Natural killer cell treated with Interleukin-12 subunit alpha and Interleukin-12 subunit beta and Interleukin-15 and Interleukin-18, amount 100 ng/mL, for 72 hours (primary cell): Measurements from ENCODE around the gene STK39. TPM values are rescaled to one million over a fixed set of nuclear protein-coding genes. Genes with fewer than 3 reads are reported as not detected.
A peak's percentile ranks its signal among the peaks of the same experiment; 100 is the strongest.

Source experiments
- ATAC-seq, 2 donors: fragments of 150-1000 bp; cut with Tn5 transposase in 1 of 2; sonication (Bioruptor Pico), chemical (Tn5 transposase) in 1 of 2; 2 replicates each; pipeline ENCODE4 v1.10.0; 2021
- DNase-seq: peaks from one replicate; pipeline ENCODE4 v3.0.0; 2022; ENCODE audit warnings: low spot score
- H3K27ac Mint-ChIP-seq, 2 donors: 1 replicate in 1 of 2; 2 replicates in 1 of 2; pipeline ENCODE4 v1.8.0; 2022; ENCODE audit warnings: mixed read lengths in 2 of 2, mild to moderate bottlenecking in 1 of 2, moderate library complexity in 1 of 2
- H3K27me3 Mint-ChIP-seq, 2 donors: 1 replicate in 1 of 2; 2 replicates in 1 of 2; pipeline ENCODE4 v1.8.0; 2022; ENCODE audit warnings: mixed read lengths in 2 of 2
- H3K36me3 Mint-ChIP-seq: one replicate; pipeline ENCODE4 v1.8.0; 2022; ENCODE audit warnings: mixed read lengths
- H3K4me1 Mint-ChIP-seq, 2 donors: 1 replicate in 1 of 2; 2 replicates in 1 of 2; pipeline ENCODE4 v1.8.0; 2022; ENCODE audit warnings: low read depth in 2 of 2, mixed read lengths in 2 of 2, mild to moderate bottlenecking in 1 of 2
- H3K4me3 Mint-ChIP-seq: one replicate; pipeline ENCODE4 v1.8.0; 2022; ENCODE audit warnings: mixed read lengths
- H3K9me3 Mint-ChIP-seq: 2 replicates; pipeline ENCODE4 v1.8.0; 2022; ENCODE audit warnings: mixed read lengths
- total RNA-seq, 2 donors: library from RNA; stranded (reverse); gene quantifications; one replicate each; pipeline ENCODE4 v1.2.3, GENCODE V29; 2022

Gene STK39
- total RNA-seq, 2 donors from 2014 or later, result 39.1 to 52.0 TPM

DNA sequence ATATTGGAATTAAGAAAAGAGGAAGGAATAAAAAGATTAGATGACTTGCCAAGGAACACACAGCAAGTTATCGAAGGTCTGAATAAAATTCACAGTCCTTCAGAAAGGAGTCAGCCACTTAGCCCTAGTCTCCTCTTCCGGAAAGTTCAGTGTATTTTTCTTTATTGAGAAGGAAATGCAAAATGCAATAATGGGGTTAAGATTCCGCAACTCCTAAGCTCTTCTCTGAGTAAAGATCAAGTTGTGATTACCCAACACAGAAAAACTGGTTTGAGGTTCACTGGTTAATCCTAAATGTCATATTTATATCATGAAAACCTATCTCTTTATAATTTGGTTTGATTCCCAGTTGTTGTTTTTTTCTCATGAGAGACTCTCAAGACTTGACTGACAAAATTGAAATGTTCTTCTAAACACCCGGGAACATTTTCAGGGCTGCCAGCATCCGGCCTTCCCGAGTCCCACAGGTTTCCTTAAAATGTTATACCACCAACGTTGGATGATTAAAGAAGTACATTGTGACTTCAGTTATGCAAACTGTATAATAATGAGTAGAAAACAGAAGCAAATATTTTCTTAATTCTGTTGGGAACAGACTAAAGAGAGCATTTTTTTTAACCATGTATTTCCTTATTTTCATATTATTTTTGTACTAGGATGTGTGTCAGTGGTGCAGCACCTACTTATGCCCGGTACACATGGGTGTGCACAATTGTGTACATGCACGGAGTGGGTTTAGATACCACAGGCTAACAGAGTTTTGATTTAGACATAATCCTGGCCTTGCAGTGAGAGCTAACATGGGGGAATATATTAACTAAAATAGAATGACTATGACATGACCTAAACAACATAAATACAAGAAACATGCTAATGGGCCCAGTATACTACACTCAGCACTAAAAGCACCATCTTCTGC lies 100.2 kb downstream of the STK39 start:
- Mint-ChIP-seq H3K36me3 (no peaks in the 10 kb centered on the region), H3K4me3 (no peak overlapping the region), H3K4me1 (peaks cover 10 to 42% of the 10 kb centered on the region in 2 donors), H3K27me3 (no peaks in the 10 kb centered on the region), H3K27ac (peak overlapping the region in 1 of 2 donors; percentile 40), H3K9me3 (no peaks in the 10 kb centered on the region)
- ATAC-seq (no peak), DNase-seq (no peak)

- Mint-ChIP-seq H3K27me3 (no peaks in the 10 kb centered on the region), H3K9me3 (no peaks in the 10 kb centered on the region), H3K4me1 (peaks cover 10 to 37% of the 10 kb centered on the region in 2 donors), H3K4me3 (no peak overlapping the region), H3K36me3 (no peaks in the 10 kb centered on the region), H3K27ac (no peak overlapping the region)
- ATAC-seq (no peak), DNase-seq (no peak)
These were observed 101.7 kb downstream of the STK39 start for GRCh38 chr2:168145426-168146310.

- H3K4me3 Mint-ChIP-seq, result no peak overlapping the region
- H3K9me3 Mint-ChIP-seq, result no peaks in the 10 kb centered on the region
- H3K27ac Mint-ChIP-seq, result no peak overlapping the region
- DNase-seq (no peak), ATAC-seq (no peak)
- H3K36me3 Mint-ChIP-seq, result no peaks in the 10 kb centered on the region
- H3K4me1 Mint-ChIP-seq, result peaks cover 10 to 35% of the 10 kb centered on the region in 2 donors
- no peaks in the 10 kb centered on the region for H3K27me3 Mint-ChIP-seq
These were observed 102.4 kb downstream of the STK39 start for GRCh38 chr2:168145011-168145410.

DNA sequence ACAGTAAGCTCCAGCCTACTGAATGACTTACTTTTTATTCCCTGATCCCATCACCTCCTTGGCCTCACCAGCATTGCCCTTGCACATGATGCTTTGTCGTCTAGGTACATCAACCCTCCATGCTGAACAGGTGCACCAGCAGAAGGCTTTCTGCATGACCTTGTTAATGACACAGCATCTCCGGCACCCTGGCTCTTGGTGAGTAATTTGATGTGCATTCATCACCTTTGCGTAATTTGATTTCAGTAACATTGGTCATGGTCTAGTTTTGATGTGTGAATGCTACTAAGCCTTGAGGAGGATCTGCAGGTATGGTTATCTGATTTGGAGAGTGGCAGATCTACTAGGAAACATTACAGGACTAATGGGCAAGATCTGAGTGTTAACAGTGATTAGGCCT lies 103.6 kb downstream of the STK39 start:
- Mint-ChIP-seq H3K27ac (no peak overlapping the region), H3K4me3 (no peak overlapping the region)
- ATAC-seq, result no peak

GRCh38 chr2:168140892-168141291 lies 106.5 kb downstream of the STK39 start:
- DNase-seq, result no peak
- Mint-ChIP-seq H3K27ac (no peak overlapping the region), H3K4me1 (peaks cover 20 to 32% of the 10 kb centered on the region in 2 donors), H3K27me3 (no peaks in the 10 kb centered on the region), H3K9me3 (no peaks in the 10 kb centered on the region), H3K36me3 (no peaks in the 10 kb centered on the region), H3K4me3 (no peak overlapping the region)
- ATAC-seq, result no peak

More for the DNA sequence above, 103.6 kb downstream of the STK39 start:
- Mint-ChIP-seq H3K9me3 (no peaks in the 10 kb centered on the region), H3K27me3 (no peaks in the 10 kb centered on the region), H3K36me3 (no peaks in the 10 kb centered on the region), H3K4me1 (peaks cover 0 to 23% of the 10 kb centered on the region in 2 donors)
- no peak for DNase-seq

GRCh38 chr2:168139852-168140251 lies 107.5 kb downstream of the STK39 start:
- Mint-ChIP-seq H3K4me3 (no peak overlapping the region), H3K27ac (no peak overlapping the region), H3K27me3 (no peaks in the 10 kb centered on the region), H3K4me1 (peaks cover 20 to 30% of the 10 kb centered on the region in 2 donors), H3K9me3 (no peaks in the 10 kb centered on the region), H3K36me3 (peaks cover 7% of the 10 kb centered on the region)
- DNase-seq (no peak), ATAC-seq (no peak)

GRCh38 chr2:168138901-168139300 lies 108.5 kb downstream of the STK39 start:
- Mint-ChIP-seq H3K4me3 (no peak overlapping the region), H3K36me3 (peaks cover 7% of the 10 kb centered on the region), H3K4me1 (peaks cover 20 to 27% of the 10 kb centered on the region in 2 donors), H3K9me3 (no peaks in the 10 kb centered on the region), H3K27ac (peak overlapping the region; percentile 67 to 88), H3K27me3 (no peaks in the 10 kb centered on the region)
- DNase-seq (no peak), ATAC-seq (no peak)

GRCh38 chr2:168138374-168138773 lies 109.0 kb downstream of the STK39 start:
- Mint-ChIP-seq H3K4me3 (no peak overlapping the region), H3K4me1 (peaks cover 20 to 24% of the 10 kb centered on the region in 2 donors), H3K36me3 (peaks cover 7% of the 10 kb centered on the region), H3K27me3 (no peaks in the 10 kb centered on the region), H3K27ac (peak overlapping the region; percentile 67 to 88), H3K9me3 (no peaks in the 10 kb centered on the region)
- DNase-seq (no peak), ATAC-seq (no peak)

- no peaks in the 10 kb centered on the region for H3K9me3 Mint-ChIP-seq
- no peak for ATAC-seq
- peaks cover 7% of the 10 kb centered on the region for H3K36me3 Mint-ChIP-seq
These were observed 109.8 kb downstream of the STK39 start for GRCh38 chr2:168137510-168138180.

DNA sequence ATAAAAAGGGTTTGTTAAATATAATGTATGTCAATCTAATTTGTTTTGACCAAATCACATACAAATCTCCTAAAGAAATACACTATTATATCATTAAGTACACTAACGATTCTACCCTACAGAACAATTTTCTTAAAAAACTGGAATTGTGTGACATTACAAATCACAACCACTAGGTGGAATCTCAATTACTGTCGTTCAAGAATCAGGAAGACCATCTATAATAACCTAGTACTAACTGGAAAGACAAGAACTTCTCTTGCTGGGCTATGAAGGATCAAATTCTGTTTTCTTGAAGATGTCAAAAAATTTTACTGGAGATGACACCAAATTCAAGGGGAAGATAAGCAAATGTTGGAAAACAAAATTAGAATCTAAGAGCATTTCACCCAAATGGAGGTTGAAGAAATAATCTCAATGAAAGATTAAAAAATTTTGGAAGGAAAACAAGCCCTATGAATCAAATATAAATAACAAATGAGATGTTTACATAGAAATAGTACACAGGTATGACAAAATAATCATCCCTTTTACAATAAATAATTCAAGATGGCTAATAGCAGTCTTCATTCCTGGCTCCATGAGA lies 110.9 kb downstream of the STK39 start:
- Mint-ChIP-seq H3K9me3 (no peaks in the 10 kb centered on the region), H3K27me3 (no peaks in the 10 kb centered on the region), H3K27ac (peak overlapping the region; percentile 67 to 88), H3K4me3 (no peak overlapping the region), H3K36me3 (peaks cover 7% of the 10 kb centered on the region), H3K4me1 (peaks cover 26 to 28% of the 10 kb centered on the region in 2 donors)
- no peak for DNase-seq
- no peak for ATAC-seq

More at GRCh38 chr2:168137510-168138180, 109.8 kb downstream of the STK39 start:
- Mint-ChIP-seq H3K27me3 (no peaks in the 10 kb centered on the region), H3K27ac (peak overlapping the region; percentile 67 to 88), H3K4me3 (no peak overlapping the region), H3K4me1 (peaks cover 21% of the 10 kb centered on the region in 2 donors)
- no peak for DNase-seq

DNA sequence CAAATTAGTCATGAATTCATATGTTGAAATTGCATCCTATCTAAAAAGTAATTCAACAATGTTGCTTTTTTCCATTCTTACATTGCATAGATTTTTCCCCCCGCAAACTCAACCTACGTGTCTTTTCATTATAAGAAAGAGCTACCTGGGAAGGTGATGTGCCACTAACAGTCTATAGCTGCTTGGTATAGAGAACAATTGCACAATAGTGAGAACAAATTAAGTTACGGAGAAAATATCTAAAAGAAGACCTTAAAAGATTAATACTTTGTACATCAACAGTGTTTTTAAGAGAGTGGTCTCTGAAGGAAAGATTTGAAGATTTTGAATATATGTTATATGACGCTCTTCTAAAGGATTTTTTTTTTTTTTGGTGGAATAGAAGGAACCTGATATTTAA lies 111.8 kb downstream of the STK39 start:
- H3K36me3 Mint-ChIP-seq, result peaks cover 7% of the 10 kb centered on the region
- ATAC-seq, result no peak
- H3K27me3 Mint-ChIP-seq, result no peaks in the 10 kb centered on the region
- no peak for DNase-seq
- H3K9me3 Mint-ChIP-seq, result no peaks in the 10 kb centered on the region
- H3K27ac Mint-ChIP-seq, result no peak overlapping the region
- H3K4me1 Mint-ChIP-seq, result peaks cover 29 to 31% of the 10 kb centered on the region in 2 donors
- no peak overlapping the region for H3K4me3 Mint-ChIP-seq

GRCh38 chr2:168135121-168135520 lies 112.3 kb downstream of the STK39 start:
- Mint-ChIP-seq H3K36me3 (peaks cover 7% of the 10 kb centered on the region), H3K9me3 (no peaks in the 10 kb centered on the region), H3K4me1 (peaks cover 34 to 36% of the 10 kb centered on the region in 2 donors), H3K27me3 (no peaks in the 10 kb centered on the region), H3K4me3 (no peak overlapping the region), H3K27ac (no peak overlapping the region)
- DNase-seq (no peak), ATAC-seq (no peak)

DNA sequence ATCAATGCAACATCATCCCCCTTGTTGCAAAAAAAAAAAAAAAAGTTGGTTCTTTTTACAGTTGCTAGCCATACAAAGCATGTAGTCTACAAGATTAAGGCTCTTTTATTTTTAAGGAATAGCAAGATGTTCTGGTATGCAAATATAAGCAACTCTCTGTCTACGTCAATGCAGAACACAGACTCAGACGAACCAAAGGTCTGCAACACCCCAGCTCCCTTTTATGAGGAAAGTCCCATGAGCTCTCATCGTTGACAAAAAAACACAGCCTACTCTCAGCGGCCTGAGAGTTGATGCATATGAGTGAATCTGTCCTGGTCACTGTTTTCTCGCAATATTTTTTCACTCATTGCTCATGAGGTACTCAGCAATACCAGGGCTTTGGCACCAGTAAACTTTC lies 112.9 kb downstream of the STK39 start:
- H3K9me3 Mint-ChIP-seq, result no peaks in the 10 kb centered on the region

More for the DNA sequence above, 112.9 kb downstream of the STK39 start:
- ATAC-seq (no peak), DNase-seq (no peak)
- Mint-ChIP-seq H3K4me1 (peaks cover 36% of the 10 kb centered on the region in 2 donors), H3K27ac (no peak overlapping the region), H3K36me3 (peaks cover 9% of the 10 kb centered on the region), H3K27me3 (no peaks in the 10 kb centered on the region), H3K4me3 (no peak overlapping the region)
